Spleen (tissue), 11 donors: Measurements from ENCODE around the gene FGR. TPM values are rescaled to one million over a fixed set of nuclear protein-coding genes. Genes with fewer than 3 reads are reported as not detected.

ENCODE experiments used
- DNase-seq: peaks from one replicate; pipeline ENCODE4 v3.0.0-alpha.2; 2020
- H3K27ac ChIP-seq, 8 donors: fragments of 200-600 bp; sonication (generic) in 7 of 8; 1 replicate in 4 of 8; 2 replicates in 4 of 8; pipeline versions ENCODE4 v1.5.0 to v1.8.0; 2016 to 2021; ENCODE audit warnings: inconsistent platforms in 4 of 8, mild to moderate bottlenecking in 4 of 8, moderate library complexity in 1 of 8
- H3K27me3 ChIP-seq, 7 donors: fragments of 200-600 bp; sonication (generic) in 6 of 7; replicated peaks in 1 of 7; 1 replicate in 4 of 7; 2 replicates in 3 of 7; pipeline versions ENCODE4 v1.5.0 to v1.8.0; 2016 to 2021; ENCODE audit warnings: inconsistent platforms in 3 of 7, mild to moderate bottlenecking in 1 of 7
- H3K36me3 ChIP-seq, 6 donors: fragments of 200-600 bp; sonication (generic) in 5 of 6; 1 replicate in 4 of 6; 2 replicates in 2 of 6; pipeline versions ENCODE4 v1.5.0 to v1.8.0; 2016 to 2021; ENCODE audit warnings: inconsistent platforms in 2 of 6
- H3K4me1 ChIP-seq, 6 donors: fragments of 200-600 bp; sonication (generic) in 5 of 6; 1 replicate in 3 of 6; 2 replicates in 3 of 6; pipeline versions ENCODE4 v1.5.0 to v1.8.0; 2016 to 2021; ENCODE audit warnings: inconsistent platforms in 3 of 6
- H3K4me3 ChIP-seq, 8 donors: fragments of 200-600 bp; sonication (generic) in 7 of 8; 1 replicate in 4 of 8; 2 replicates in 4 of 8; pipeline versions ENCODE4 v1.5.0 to v1.8.0; 2016 to 2021; ENCODE audit warnings: inconsistent platforms in 4 of 8, mild to moderate bottlenecking in 4 of 8, moderate library complexity in 2 of 8
- H3K9me3 ChIP-seq, 8 donors: fragments of 200-600 bp; sonication (generic) in 7 of 8; 1 replicate in 4 of 8; 2 replicates in 4 of 8; pipeline versions ENCODE4 v1.5.0 to v1.8.0; 2016 to 2021; ENCODE audit warnings: inconsistent platforms in 4 of 8
- CTCF ChIP-seq, 11 experiments: fragments of 200-600 bp in 7 of 11; fragments of 450-650 bp in 4 of 11; sonication (generic) in 4 of 11; IDR thresholded peaks in 8 of 11; conservative IDR thresholded peaks in 3 of 11; 1 replicate in 7 of 11; 2 replicates in 4 of 11; pipeline versions ENCODE4 v1.4.0 to v1.8.0; 2016 to 2021; ENCODE audit warnings: antibody characterized with exemption in 11 of 11, inconsistent platforms in 4 of 11, mild to moderate bottlenecking in 1 of 11
- POLR2A ChIP-seq, 3 donors: fragments of 450-650 bp; IDR thresholded peaks; one replicate each; pipeline ENCODE4 v1.5.1; 2017; ENCODE audit warnings: antibody characterized with exemption in 3 of 3, mild to moderate bottlenecking in 1 of 3
- POLR2AphosphoS5 ChIP-seq, 3 donors: sonication (generic); formaldehyde crosslinking; IDR thresholded peaks; one replicate each; pipeline ENCODE4 v1.5.1; 2017; ENCODE audit warnings: antibody characterized with exemption in 3 of 3
- WGBS, 5 donors: extraction: QIAGEN DNeasy Blood & Tissue Kit in 3 of 5; methylation state at CpG; one replicate each; pipeline versions ENCODE4 v1.1.5 to v1.1.7; 2013 to 2018; 5-methylcytosine and 5-hydroxymethylcytosine counted together
- intact Hi-C: fragments of 100-400 bp; cut with DNase I; formaldehyde crosslinking; loops from one replicate; pipeline ENCODE4 v1.15.0; 2023; ENCODE audit warnings: low total_unique reads
- polyA plus RNA-seq, 3 donors: library from polyadenylated mRNA; stranded (reverse); fragments of 200-250 nt; gene quantifications; one replicate each; pipeline ENCODE4 v1.2.1, GENCODE V29; 2013
- total RNA-seq, 7 donors: library from RNA; depleted of rRNA in 3 of 7; stranded (reverse); fragments of >200 nt in 3 of 7; fragmentation: NEBNext Ultra II Directional in 4 of 7; extraction: Animal tissue kit (Norgen Biotek cat#: 25700) in 4 of 7; gene quantifications; one replicate each; pipeline versions ENCODE4 v1.1.0 to v1.2.1, GENCODE V29; 2016 to 2021
- donor health status: healthy with polysubstance abuse.
- donor health status: DM: no; HTN: no; CAD: no; lungs with moderate emphysema.
- donor health status: DM: no; HTN: no; CAD: no.
- donor health status: Bipolar disorder and iron deficiency.
- donor health status: healthy.
- donor health status: DM: no; HTN: no; CAD: no.
- donor health status: DM: yes; HTN: yes; CAD: no.

The FGR gene
- total and polyA plus RNA-seq, 10 donors = 44.7 to 249 (median 121) TPM

DNA sequence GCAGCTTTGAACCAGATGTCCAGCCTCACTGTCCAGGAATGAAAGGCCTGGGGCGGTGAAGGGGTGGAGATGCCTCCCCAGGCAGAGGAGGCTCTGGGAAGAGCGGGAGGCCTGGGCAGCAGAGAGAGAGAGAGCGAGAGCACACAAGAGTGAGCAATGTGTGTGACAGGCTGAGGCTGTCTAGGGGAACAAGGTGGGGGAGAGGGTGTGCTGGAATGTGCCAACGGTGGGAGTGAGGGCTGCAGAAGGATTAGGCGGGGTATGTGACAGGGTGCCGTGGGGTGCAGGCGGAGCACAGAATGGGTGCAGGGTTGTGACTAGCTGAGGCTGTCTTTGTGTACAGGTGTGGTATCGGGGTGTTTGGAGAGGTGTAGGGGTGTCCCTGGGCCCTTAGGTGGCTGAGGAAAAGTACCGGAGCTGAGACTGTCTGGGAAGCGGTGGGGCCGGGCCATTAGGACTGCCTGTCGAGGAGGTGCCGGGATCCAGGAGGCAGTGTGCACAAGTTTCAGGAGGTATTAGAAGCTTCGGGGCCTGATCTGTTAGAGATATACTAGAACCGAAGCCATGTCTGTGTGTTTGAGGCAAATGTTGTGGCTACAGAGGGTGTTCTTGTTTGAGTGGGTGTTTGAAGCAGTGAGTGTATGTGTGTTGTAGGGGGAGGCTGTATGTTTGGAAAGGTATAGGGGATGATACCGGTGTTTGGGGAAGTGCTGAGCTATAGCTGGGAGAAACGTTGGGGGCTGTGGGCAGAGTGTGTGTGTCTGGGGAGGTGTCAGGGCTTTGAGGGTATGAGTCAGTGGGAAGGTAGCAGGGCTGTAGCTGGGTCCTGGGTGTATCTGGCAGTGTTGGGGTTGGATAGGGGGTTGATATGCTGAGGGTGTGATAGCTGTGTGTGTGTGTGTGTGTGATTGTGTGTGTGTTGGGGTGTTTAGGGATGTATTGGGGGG is 40.1 kb downstream of the FGR start:
- Histone ChIP-seq H3K4me3 (no peak overlapping the region), H3K27ac (peak overlapping the region in 5 of 8 donors; percentile 17 to 96 (median 91)), H3K4me1 (peaks cover 68 to 100% (median 95%) of the 10 kb centered on the region in 6 donors), H3K27me3 (no peaks in the 10 kb centered on the region), H3K36me3 (peaks cover 0 to 10% (median 0%) of the 10 kb centered on the region in 6 donors), H3K9me3 (no peaks in the 10 kb centered on the region)
- TF ChIP-seq CTCF (IDR thresholded peaks at IDR 0.05 in 8 of 11, conservative IDR thresholded peaks at IDR 0.05 in 3 of 11) (no peak), POLR2AphosphoS5 (IDR thresholded peaks at IDR 0.05) (peak in 1 of 3 donors; percentile 7)
- DNase-seq = no peak
- intact Hi-C loops = loop anchor here (5.0 kb wide), 1 partner anchor 33 kb away; no protein-coding TSS in a partner anchor
- WGBS, 5 donors = 64 to 76% (median 70%) methylated on average over 17 of the region's 17 CpGs

GRCh38 chr1:27593678-27594563 is 41.1 kb downstream of the FGR start:
- H3K4me3 ChIP-seq = no peak overlapping the region
- H3K27me3 ChIP-seq = no peaks in the 10 kb centered on the region
- intact Hi-C loops = no loop called here
- peaks cover 0 to 20% (median 0%) of the 10 kb centered on the region in 6 donors for H3K36me3 ChIP-seq
- peak overlapping the region in 6 of 8 donors; percentile 9 to 96 (median 90) for H3K27ac ChIP-seq
- H3K9me3 ChIP-seq = no peaks in the 10 kb centered on the region
- no peak for DNase-seq
- TF ChIP-seq POLR2AphosphoS5 (IDR thresholded peaks at IDR 0.05) (no peak), CTCF (IDR thresholded peaks at IDR 0.05 in 8 of 11, conservative IDR thresholded peaks at IDR 0.05 in 3 of 11) (no peak), POLR2A (IDR thresholded peaks at IDR 0.05) (no peak)
- WGBS, 5 donors = 59 to 81% (median 78%) methylated on average over 8 of the region's 8 CpGs
- H3K4me1 ChIP-seq = peaks cover 66 to 100% (median 93%) of the 10 kb centered on the region in 6 donors

GRCh38 chr1:27592931-27593677 is 41.9 kb downstream of the FGR start:
- Histone ChIP-seq H3K36me3 (peaks cover 0 to 26% (median 0%) of the 10 kb centered on the region in 6 donors), H3K27me3 (no peaks in the 10 kb centered on the region), H3K4me3 (no peak overlapping the region), H3K4me1 (peaks cover 63 to 100% (median 91%) of the 10 kb centered on the region in 6 donors), H3K9me3 (no peaks in the 10 kb centered on the region), H3K27ac (peak overlapping the region in 6 of 8 donors; percentile 9 to 96 (median 90))
- WGBS, 5 donors = 62 to 93% (median 78%) methylated on average over 11 to 17 of the region's 17 CpGs
- DNase-seq = no peak
- intact Hi-C loops = no loop called here
- peak in 1 of 3 donors; percentile 46 for TF ChIP-seq POLR2AphosphoS5 (IDR thresholded peaks at IDR 0.05)
- no peak for TF ChIP-seq CTCF (IDR thresholded peaks at IDR 0.05 in 8 of 11, conservative IDR thresholded peaks at IDR 0.05 in 3 of 11)
